Stimulated activated CD4-positive, alpha-beta T cell treated with anti-CD3 and anti-CD28 coated beads, TNF-alpha, amount 100 ng/mL, for 4 hours (primary cell): Measurements from ENCODE around the gene TMEM88.
"Not testable (repeated sequence)": the region's sequence is repeated elsewhere in the genome, so short reads cannot be mapped to it uniquely, and the experiment has no call there.

Experiments used
- DNase-seq, 3 experiments: peaks; one replicate each; pipeline ENCODE4 v3.0.0-alpha.2; 2020; ENCODE audit warnings: low read depth in 3 of 3

Gene TMEM88, protein sequence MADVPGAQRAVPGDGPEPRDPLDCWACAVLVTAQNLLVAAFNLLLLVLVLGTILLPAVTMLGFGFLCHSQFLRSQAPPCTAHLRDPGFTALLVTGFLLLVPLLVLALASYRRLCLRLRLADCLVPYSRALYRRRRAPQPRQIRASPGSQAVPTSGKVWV

DNA sequence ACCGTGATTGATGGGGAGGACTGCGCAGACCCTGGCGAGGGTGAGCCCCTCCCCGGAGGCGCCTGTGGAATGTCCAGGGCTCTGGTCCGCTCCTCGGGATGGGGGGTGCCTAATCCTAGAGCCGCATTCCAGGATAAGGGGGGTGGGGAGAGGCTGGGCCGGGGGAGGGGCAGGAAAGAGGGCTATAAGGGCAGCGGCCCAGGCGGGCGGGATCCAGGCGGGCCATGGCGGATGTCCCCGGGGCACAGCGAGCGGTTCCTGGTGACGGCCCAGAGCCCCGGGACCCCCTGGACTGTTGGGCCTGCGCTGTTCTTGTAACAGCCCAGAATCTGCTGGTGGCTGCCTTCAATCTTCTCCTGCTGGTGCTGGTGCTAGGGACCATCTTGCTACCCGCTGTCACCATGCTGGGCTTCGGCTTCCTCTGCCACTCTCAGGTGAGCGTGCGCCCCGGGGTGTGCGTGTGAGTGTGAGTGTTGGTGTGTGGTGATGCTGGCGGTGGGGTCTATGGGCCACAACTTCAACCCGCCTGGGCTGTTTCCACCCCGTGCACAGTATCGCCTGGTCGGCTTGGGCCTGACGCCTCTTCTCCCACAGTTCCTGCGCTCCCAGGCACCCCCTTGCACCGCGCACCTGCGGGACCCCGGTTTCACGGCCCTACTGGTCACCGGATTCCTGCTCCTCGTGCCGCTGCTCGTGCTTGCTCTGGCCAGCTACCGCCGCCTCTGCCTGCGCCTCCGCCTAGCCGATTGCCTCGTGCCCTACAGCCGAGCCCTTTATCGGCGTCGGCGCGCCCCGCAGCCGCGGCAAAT lies at the start of gene TMEM88:
TSS of gene TMEM88 (plus strand) at position 216 of the 809 bp plus-strand sequence. CDS start at position 225, 9 bp downstream.
- no peak for DNase-seq

DNA sequence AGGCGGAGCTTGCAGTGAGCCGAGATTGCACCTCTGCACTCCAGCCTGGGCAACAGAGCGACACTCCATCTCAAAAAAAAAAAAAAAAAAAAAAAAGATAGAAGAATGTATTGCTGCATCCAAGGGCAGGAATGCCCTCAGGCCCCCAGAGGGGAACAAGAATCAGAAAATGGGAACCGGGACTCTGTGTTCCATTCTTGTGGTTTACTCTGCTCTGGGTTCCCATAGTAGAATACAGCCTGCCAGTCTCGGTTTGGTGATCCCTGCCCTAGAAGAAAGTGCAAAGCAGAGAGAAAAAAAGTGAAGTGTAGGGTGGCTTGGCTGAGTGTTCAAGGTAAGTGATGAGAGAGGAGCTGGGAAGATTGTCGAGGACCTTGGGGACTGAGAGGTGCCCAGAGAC lies 48.3 kb upstream of the TMEM88 start:
- no peak for DNase-seq

DNA sequence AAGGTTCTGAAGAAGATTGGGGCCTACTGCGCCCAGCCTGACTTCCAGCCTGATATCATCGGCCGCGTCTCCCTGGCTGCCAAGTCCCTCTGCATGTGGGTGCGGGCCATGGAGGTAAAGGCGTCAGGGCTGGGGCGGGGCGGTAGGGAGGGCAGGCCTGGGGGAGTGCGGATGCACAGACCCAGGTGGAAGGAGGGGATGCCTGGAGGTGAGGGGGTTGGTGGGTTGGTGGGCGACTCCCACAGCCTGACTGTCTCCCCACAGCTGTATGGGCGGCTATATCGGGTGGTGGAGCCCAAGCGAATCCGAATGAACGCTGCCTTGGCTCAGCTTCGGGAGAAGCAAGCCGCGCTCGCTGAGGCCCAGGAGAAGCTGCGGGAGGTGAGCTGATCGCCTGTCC lies 47.7 kb upstream of the TMEM88 start:
- no peak for DNase-seq

DNA sequence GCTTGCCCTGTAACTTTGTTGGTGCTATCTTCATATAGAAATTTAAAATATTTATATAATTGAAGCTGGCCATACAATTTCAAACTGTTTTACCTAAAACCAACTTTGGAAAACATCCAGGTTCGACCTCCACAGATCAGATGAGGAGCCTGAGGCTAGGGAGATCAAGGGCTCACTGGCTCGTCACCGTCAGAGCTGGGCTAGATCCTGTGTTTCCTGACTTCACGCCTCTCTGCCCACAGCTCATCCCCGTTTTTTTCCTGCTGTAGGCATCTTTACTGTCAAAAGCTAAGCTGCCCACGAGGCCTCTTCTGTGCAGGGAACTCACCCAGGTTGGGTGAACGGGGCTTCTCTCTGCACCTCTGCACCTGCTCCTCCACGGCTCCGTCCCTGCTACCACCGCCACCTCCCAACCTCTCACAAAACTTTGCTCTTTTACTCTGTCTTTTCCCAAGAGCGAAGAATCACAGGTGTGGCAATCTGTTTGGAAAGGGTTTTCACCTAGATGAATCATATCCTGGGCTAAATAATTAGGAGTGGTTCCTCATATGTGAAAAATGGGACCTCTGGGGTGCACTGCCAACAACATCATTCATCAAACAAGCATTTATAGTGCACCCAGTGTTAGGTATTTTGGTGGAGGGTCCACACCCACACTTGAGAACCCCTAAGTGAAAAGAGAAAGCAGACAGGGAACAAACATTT lies 45.6 kb upstream of the TMEM88 start:
- DNase-seq: no peak

DNA sequence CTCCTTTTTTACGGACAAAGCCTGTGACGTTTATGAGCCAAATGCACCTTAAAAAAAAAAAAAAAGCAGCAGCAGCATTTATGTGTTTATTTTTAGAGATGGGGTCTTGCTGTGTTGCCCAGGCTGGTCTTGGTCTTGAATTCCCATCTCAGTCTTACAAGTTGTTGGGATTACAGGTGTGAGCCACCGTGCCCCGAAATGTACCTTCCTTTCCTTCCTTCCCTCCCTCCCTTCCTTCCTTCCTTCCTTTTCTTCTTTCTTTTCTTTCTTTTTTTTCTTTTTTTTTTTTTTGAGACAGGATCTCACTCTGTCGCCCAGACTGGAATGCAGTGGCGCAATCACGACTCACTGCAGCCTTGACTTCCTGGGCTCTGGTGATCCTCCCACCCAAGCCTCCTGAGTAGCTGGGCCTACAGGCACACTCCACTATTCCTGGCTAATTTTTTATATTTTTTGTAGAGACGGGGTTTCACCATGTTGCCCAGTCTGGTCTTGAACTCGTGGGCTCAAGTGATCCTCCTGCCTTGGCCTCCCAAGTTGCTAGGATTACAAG lies 45.0 kb upstream of the TMEM88 start:
- DNase-seq: not testable (repeated sequence)

DNA sequence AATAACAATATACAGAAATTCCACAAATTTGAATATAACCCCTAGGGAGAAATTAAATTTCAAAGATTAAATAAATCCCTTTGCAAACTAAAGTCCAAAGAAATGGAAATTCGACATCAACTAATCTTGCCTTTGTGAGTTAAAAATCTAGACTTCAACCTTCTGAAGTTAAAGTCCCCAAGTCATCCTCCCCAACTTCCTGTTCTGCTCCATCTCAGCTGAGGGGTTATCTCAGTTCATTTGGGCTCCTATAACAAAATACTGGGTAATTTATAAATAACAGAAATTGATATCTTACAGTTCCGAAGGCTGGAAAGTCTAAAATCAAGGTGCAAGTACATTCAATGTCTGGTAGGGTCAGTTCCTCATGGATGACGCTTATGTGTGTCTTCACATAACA lies 43.6 kb upstream of the TMEM88 start:
- no peak for DNase-seq

DNA sequence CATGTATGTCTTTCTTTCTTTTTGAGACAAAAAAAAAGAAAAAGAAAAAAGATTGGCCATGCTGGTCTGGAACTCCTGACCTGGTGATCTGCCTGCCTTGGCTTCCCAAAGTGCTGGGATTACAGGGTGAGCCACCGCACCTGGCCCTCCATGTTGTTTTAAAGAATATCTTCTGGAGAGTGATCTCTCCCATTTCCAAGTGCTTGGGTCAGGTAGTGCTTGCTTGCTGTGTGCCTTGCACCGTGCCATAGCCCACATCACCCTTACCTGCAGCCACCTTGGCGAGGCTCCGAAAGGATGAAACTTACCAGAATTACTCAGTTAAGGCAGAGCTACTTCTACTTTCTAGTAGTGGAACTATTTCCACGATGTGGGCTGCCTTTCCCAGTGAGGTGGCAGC lies 39.9 kb upstream of the TMEM88 start:
- DNase-seq: no peak

DNA sequence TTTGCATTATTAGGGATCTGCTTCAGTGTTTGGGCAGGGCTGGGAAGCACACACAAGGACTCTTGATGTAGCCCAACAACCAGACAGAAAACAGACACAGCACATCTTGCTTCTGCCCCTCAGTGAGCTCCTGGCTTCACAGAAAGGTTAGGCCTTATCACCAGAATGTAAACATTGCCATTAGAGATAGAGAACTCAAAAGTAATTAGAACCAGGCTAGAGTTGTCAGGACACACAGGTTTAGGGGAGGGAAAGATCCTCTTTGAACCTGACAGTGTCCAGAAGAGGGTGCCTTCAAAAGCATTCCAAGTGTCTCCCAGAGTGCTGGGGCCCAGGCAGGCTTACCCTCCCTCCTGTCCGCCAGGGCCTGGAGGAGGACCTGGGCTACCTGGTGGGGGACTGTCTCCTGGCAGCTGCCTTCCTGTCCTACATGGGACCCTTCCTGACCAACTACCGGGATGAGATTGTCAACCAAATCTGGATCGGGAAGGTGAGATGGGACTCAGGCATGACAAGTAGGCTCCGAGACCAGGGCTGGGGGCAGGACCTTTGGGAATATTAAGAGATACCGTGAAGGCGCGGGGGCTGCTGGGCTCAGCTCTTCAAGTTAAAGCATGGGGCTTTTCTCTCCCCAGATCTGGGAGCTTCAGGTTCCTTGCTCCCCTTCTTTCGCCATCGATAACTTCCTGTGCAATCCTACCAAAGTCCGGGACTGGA lies 37.8 kb upstream of the TMEM88 start:
- DNase-seq: no peak

DNA sequence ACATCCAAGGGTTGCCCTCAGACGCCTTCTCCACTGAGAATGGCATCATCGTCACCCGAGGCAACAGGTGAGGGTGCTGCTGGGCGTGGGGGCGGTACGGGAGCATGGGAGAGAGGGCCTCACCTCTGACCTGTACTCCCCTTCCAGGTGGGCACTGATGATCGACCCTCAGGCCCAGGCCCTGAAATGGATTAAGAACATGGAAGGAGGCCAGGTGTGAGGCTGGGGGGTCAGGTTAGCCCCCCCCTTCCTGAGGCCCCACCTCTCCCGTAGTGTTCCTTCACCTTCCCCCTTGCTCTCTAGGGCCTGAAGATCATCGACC lies 37.3 kb upstream of the TMEM88 start:
- no peak for DNase-seq

DNA sequence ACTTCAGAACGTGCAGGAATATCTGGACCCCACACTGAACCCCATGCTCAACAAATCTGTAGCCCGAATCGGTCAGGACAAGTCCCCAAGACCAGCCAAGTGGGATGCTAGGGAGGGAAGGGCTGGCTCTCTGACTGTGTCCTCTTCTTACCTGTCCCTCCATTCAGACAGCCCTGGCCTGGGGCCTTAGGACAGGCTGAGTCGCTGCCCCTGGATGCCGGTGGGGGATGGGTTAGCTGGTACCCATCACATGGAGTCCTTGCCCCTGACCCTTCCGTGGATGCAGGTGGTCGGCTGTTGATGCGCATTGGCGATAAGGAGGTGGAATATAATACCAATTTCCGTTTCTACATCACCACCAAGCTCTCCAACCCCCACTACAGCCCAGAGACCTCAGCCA lies 36.8 kb upstream of the TMEM88 start:
- DNase-seq: no peak

DNA sequence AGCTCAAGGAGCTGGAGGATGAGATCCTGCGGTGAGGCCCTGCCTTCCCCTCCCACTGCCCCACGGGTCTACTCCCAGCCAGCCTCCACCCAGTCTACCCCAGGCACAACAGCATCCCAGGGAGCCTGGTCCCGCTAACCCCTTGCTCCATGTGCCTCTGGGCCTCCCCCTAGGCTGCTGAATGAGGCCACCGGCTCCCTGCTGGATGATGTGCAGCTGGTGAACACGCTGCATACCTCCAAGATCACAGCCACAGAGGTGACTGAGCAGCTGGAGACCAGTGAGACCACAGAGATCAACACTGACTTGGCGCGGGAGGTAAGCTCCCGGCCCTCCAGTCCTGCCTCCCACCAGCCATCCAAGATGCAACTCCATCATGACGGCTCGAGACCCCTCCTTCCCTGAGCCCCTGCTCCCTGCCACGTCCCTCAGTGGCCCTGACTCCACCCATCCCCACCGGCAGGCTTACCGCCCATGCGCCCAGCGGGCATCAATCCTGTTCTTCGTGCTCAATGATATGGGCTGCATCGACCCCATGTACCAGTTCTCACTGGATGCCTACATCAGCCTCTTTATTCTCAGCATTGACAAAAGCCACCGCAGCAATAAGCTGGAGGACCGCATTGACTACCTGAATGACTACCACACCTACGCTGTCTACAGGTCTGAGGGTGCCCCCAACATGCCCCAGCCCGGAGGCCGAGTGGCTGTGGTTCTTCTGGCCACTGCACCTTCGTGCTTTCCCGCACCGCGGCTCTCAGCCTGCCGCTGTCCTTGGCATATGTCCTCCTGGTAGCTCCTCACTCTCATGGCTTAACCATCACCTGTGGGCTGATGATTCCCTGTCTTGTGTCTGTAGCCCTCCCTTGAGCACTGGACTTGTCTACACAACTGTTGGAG lies 35.9 kb upstream of the TMEM88 start:
- DNase-seq: no peak

DNA sequence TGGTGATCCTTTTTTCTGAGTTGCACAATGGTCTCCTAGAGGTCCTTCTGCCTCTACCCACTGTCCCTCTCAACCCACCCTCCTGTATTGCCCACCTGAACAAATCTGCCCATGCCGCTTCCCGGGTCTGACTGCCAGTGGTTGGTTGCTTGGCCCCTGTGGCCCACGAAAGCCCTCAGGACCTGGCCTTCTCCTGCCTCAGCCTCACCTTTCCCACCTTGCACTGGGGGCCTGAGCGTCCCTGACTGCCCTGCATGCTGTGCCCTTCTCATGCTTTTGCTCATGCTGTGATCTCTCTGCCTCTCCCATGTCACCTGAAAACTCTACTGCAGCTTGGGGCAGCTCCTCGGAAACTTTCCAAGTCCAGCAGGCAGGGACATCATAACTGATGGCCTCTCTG lies 34.6 kb upstream of the TMEM88 start:
- no peak for DNase-seq

DNA sequence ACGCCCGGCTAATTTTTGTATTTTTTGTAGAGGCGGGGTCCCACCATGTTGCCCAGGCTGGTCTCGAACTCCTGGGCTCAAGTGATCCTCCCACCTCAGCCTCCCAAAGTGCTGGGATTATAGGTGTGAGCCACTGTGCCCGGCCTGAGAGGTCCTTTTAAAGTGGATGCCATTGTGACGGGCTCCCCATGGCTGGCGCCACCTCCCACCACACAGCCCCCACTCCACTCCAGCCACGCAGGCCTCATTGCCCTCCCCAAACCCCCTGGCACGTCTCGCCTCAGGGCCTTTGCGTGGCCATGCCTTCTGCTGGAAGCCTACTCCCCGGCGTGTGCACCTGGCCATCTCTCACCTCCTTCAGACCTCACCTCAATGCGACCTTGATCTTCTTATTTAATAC lies 32.7 kb upstream of the TMEM88 start:
- DNase-seq: no peak

DNA sequence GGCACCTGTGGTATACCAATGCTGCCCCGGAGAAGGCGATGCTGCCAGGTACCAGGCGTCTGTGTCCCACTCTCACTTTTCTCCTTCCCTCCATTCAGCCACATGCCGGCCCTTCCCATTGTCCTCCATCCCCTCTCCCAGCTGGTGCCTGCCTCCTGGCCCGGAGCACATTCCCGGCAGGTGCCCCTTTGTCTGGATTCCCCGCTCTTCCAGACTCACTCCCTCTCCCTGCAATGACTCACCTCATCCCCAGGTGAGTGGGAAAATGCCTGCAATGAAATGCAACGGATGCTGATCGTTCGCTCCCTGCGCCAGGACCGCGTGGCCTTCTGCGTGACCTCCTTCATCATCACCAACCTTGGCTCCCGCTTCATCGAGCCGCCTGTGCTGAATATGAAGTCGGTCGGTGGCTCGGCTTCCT lies 31.3 kb upstream of the TMEM88 start:
- DNase-seq: no peak

DNA sequence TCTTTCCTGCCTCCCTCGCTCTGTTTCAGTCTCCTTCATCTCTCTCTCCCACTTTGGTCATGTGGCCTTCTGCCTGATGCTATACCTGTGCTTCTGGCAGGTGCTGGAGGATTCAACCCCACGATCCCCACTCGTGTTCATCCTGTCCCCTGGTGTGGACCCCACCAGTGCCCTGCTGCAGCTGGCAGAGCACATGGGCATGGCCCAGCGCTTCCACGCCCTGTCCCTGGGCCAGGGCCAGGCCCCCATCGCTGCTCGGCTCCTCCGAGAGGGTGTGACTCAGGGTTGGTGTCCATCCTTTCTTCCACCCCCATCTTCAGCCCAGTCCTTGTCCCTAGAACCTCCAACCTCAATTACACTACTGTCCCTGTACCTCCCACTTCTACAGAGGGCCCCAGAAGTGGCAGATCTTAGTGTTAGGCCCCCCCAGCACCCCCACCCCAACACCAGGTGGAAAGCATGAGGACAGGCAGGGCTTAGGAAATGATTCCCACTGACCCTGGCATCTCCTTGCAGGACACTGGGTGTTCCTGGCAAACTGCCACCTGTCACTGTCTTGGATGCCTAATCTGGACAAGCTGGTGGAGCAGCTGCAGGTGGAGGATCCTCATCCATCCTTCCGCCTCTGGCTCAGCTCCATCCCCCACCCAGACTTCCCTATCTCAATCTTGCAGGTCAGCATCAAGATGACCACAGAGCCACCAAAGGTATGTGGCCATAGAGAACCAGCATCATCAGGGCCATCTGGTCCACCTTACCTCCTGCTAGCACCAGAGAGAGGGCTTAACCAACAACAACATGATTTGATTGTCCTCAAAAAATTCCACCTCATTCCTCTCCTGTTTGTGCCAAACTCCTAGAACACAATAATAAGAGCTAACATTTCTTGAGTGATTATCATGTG lies 30.6 kb upstream of the TMEM88 start:
- DNase-seq: no peak

DNA sequence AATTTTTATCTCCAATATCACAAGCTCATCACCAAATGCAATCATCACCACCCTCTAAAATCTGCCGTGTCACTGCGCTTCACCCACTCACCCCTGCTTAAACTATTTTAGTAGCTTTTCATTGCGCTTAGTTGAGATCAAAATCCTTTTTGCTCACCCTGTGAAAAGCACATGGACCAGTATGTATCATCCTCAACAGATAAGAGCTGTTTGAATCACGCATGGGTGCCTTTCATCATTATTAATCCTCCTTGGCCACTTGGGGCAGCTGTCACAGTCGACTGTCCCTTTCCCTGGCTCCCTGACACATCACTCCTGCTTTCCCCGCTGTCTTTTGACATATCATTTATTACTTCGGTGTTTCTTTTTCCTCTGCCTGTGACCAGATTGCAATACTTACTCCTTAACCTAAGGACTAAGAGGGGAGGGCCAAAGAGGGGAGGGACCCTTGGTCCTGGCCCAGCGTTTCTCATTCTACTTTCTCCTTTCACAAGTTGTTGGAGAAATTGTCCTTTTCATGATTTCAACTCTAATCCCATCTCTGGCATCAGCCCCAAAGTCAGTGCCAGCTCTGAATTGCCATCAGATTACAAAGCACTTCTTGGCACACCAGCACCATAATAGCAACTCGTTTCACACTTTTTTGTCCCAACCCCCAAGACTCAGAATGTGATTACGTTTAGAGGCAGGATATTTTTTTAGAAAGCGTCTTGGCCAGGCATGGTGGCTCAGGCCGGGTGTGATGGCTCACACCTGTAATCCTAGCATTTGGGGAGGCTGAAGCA lies 29.5 kb upstream of the TMEM88 start:
- no peak for DNase-seq

DNA sequence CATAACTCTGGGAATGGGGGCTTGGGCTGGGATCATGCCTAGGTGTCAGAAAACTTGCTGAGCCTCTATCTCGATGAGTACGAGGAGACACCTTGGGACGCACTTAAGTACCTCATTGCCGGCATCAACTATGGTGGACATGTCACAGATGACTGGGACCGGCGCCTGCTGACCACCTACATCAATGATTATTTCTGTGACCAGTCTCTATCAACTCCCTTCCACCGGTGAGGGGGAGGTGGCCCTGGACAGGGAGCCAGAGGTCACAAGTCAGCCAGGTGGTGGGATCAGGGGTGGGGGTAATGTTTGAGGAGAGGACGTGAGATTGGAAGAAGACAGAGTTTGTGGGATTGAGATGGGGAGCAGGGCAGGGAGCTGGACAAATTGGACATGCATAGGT lies 24.2 kb upstream of the TMEM88 start:
- no peak for DNase-seq

DNA sequence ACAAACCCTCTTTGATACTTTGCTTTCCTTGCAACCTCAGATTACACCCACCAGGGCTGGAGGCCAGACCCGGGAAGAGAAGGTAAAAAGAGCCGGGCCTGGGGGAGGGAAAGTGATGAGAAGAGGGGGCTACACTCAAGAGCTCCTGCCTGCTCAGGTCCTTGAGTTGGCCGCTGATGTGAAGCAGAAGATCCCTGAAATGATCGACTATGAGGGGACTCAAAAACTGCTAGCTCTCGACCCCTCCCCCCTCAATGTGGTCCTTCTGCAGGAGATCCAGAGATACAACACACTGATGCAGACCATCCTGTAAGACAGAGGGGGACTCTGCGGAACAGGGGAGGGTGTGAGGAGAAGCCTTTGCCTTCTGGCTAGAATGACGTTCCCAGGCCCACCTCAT lies 23.6 kb upstream of the TMEM88 start:
- no peak for DNase-seq

DNA sequence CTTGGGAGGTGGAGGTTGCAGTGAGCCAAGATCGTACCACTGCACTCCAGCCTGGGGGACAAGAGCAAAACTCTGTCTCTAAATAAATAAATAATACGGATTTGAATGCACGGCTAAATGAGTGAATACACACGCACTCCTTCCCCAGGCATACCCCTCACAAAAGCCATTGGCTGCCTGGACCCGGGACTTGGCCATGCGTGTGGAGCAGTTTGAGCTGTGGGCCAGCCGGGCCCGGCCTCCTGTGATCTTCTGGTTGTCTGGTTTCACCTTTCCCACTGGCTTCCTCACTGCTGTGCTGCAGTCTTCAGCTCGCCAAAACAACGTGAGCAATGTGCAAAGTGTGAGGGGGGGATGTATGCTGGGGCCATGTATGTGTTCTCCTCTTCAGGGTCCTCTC lies 22.4 kb upstream of the TMEM88 start:
- no peak for DNase-seq
